Renal pelvis (tissue), 4 donors: ENCODE measurements around the gene TFAP2A. TPM values are rescaled to one million over a fixed set of nuclear protein-coding genes. Genes with fewer than 3 reads are reported as not detected.

Experiments used
- DNase-seq: peaks from one replicate; pipeline ENCODE4 v3.0.0-alpha.2; 2013
- polyA plus RNA-seq, 3 donors: library from polyadenylated mRNA; unstranded; fragments of 120-200 nt; gene quantifications; one replicate each; pipeline ENCODE4 v1.2.1, GENCODE V29; 2013; ENCODE audit not compliant: insufficient read length in 3 of 3

Gene TFAP2A
- polyA plus RNA-seq, 3 donors, result 32.1 to 46.8 (median 39.8) TPM

GRCh38 chr6:10402648-10403311 is 12.1 kb downstream of the TFAP2A start:
- no peak for DNase-seq

DNA sequence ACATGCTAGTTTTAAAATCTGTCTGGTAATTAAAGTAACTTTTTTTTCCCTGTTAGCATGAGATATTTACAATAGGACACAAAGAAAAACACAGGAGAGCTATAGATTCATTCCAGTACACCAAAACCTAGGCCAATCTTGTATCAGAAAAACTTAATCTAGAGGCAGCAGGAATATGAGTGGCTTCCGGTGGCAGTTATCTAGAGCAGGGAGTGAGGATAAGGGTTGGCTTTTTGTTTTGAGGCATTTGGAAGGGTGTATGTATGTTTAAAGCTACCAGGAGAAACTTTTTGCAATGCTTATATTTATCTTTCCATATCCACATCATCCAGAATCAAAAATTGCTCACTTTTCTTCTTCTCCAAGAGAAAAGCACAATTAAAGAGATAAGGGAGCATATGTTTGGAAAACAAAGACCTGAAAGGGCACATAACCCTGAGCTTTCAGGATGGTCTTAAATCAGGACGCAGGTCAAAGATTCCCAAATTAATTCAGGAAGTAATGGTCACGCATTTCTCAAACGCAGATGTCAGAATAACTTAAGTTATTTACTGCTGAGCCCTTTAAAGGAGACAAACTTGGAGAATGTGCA is 13.1 kb downstream of the TFAP2A start:
- no peak for DNase-seq

- DNase-seq, result no peak
These were observed 13.8 kb downstream of the TFAP2A start for GRCh38 chr6:10401004-10401536.

DNA sequence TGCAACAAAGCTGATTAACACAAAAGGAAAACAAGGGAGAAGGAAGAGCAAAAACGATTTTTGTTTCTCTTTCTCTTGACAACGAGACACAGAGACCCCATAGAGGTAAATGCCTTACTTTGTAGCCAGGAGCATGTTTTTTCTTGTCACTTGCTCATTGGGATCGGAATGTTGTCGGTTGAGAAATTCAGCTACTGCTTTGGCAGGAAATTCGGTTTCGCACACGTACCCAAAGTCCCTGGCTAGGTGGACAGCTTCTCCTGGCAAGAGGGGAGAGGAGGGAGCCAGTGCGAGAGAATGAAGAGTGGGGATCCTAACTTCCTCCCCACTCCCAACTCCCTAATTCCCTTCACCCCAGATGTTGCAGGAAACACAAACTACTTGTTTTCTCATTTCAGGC is 14.5 kb downstream of the TFAP2A start:
- no peak for DNase-seq

- no peak for DNase-seq
These were observed 15.4 kb downstream of the TFAP2A start for GRCh38 chr6:10399451-10399850.

DNA sequence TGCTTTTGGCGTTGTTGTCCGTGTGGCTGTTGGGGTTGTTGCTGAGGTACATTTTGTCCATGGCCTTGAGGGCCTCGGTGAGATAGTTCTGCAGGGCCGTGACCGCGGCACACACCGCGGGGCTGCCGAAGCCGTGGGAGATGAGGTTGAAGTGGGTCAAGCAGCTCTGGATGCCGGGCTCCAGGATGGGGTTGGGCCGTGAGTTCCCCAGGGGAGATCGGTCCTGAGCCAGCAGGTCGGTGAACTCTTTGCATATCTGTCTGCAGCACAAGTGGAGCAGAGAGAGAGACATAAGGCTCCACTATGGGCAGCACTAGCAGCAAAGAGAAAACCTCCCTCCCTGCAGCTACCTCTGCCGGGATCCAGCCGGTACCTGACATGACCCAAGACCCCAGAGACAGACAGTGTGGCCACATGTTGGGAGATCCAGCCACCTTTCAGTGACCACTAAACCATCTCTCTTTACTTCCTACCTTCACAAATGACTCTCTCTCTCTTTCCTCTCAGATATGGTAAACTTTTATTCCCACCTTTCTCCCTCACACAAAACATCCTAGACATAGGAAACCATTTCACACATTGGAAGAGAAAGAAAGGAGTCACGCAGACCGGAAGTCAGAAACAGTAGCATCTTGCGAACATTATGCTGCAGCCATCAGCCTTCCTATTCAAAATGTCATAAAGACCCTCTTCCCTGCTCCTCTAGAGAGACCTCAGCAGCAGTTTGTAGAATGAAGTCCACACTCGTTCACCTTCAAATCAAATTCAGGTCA is 16.2 kb downstream of the TFAP2A start:
- DNase-seq, result no peak

DNA sequence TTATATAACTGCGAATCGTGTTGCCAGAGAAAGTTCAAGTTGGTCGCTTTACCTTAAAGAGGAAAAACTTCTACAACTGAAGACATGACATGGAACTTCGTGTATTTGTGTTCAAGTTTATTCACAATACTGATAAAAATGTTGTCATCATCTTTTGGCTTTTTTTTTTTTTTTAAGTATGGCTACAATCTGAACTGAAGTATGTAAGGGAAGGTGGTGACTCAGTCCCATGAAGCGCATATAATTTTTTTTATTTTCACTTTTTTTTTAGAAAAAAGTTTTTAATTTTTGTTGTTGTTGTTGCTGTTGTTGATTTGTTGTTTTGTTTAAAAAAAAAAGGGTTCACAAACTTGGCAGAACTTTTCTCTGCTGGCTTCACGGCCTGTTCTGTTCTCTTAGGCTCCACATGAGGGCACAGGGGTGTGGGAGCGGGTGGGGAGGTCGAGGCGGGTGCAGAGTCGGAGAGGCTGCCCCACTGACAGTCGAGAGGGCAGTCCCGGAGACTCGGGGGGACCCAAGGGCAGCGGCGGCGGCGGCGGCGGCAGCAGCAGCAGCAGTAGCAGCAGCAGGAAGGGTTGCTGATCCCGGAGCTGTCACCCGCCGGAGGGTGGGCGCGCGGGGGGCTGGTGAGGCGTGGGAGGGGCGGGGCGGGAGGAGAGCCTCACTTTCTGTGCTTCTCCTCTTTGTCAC is 17.0 kb downstream of the TFAP2A start:
- DNase-seq, result no peak

GRCh38 chr6:10396785-10397184 is 18.1 kb downstream of the TFAP2A start:
- no peak for DNase-seq

DNA sequence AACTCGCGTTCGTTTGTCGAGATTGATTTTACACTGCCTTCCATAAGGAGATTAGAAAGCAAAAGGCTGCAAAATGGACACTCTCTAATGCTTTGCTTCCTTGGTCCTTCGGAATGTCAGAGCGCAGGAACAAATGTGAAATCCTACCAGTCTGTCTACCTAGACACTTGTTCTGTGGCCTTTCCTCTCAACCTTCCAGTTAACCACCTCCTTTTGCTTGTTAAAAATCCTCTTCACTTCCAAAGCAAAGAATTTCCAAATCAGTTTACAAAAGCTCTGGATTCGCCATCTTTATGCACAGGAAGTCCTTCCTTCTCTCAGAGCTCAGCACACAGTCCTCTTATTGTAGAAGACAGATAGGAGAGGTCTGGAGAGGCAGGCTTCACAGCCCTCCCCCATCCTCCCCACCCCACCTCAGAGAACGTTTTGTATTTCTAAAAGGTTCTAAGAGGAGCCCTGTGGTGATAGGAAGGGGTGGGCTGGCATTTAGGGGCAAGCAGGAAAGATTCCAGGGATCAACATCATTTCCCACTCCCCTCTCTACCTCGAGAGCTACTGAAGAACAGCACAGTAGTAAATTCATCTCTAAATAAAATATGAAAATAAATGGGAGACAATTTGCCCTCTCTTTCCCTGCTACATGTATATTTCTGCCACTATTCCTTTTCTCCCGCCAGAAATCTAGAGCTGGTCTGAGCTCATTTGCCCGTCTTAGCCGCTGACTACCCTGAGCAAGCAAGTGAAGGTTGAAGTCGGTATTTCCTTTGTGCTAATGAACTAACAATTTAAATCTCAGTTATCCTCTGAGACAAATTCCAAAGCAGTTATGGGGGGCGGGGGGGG is 18.9 kb downstream of the TFAP2A start:
- no peak for DNase-seq

DNA sequence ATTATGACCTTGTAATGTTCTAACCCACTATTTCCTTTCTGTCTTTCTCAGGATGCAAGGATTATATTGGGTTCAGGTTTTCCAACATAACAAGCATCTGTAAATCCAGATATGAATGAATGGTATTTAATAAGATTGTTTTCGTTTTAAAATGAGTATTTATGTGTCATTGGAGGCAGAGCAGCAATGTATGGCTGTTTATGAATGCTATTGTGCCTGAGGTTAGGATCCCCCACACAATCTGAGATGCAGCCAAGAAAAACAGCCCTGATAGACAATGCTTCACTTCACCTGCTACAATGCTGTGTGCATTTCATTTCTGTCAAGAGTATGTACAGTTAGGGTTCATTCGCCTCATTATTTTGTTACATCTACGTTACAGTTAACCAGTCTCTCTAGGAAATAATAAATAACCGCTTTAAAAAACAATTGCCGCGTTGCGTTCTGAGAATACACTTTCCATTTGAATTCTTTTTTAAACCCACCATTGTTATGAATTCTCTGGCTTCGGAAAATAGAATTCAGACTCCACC is 19.6 kb downstream of the TFAP2A start:
- no peak for DNase-seq

DNA sequence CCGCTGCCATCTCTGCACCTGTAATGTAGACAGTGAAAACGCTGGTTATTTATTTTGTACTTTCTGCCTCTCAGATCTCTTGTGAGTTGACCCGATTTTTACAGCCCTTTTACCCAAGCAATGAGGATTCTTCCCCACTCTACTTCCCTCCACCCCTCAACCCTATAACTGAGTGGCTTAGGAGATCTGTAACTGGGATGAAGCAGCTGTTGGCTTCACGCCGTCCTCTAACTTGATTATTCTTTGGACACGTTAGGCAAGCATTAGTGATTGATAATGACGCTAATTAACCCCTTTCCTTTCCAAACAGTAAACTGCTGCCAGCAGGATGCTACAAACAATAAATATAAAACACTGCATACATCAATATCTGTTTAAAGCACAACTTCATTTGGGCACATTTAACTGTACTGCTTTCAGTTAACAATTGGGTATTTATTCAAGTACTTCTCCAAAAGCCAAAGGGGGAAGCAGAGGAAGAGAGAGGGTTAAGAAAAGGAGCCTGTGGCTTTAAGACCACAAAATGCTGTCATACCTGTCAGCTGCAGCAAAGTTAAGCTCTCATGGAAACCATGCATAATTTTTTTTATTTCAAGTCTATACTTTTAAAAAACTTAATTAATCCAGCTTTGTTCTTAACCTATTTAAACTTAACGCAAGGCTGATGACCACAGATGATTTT is 21.2 kb downstream of the TFAP2A start:
- DNase-seq, result no peak

- no peak for DNase-seq
These were observed 23.1 kb downstream of the TFAP2A start for GRCh38 chr6:10391799-10392198.

- no peak for DNase-seq
These were observed 23.6 kb downstream of the TFAP2A start for GRCh38 chr6:10391299-10391630.

DNA sequence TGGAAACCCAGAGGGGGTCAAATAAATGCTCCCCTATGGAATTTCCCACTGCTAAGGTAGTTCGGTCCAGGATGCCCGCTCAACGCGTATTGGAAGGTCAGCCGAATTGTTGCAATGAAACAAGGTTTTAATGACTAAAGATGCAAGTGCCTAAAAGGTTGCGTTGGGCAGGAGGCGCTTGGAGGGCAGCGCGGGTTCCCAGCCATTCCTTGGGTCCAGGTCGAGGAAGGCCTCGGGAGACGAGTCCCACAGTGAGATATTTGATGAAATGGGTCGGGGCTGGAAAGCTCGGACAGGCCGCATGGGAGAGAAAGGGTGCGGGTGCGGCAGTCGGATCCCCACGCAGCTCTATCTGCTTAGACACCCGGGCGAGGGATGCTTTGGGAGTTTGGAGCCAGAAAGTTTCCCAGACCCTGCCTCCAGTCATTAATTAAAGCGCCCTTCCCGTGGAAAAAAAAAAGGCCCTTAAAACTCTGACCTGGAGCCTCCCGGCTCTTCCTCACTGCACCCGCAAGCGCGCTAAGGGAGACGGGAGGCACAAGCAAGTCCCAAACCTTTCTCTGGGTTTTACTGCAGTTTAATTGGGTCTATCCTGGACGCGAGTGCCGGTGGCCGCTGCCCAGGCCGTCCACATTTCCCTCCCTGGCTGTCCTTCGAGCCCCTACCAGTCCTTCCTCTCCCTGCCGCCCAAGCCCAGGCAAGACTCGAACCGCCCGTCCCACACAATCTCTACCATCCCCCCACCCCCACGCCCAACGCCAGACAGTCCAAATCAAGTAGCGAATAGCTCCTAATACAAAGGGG is 24.2 kb downstream of the TFAP2A start:
- DNase-seq, result no peak

DNA sequence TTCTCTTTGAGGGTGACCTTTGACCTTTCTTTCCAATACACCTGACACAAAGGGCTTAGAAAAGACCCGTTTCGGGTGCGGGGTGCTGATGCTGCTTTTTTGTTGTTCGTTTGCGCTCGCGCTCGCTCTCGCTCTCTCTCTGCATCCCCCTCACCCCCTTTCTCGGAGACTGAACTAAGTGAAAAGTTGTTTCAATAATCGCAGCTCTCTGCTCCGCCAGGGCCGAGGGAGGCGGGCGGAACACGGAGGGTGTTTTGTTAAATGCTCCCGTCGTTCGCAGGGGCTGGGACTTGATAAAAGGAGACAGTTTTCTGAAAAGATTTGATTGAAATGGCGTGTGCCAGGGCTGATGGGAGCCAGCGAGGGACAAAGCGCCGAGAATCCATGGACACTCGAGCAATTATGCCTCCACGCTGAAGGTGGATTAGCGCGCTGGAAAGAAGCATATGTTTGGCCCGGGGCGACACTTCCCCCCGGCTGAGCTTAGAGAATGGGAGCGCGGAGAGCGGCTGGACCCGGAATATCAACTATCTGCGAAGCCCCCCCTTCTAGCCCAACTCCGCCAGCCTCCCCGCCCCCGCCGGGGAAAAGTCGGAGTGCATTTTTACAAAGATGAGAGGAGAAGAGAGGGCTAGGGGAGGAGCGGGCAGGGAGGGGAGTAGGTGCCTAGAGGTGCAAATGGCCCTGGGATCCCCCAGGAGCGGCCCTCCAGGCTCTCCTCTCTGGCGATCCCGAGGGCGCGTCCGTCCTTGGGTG is 25.0 kb downstream of the TFAP2A start:
- DNase-seq, result no peak

GRCh38 chr6:10386756-10387654 is 27.9 kb downstream of the TFAP2A start:
- no peak for DNase-seq

GRCh38 chr6:10386220-10386619 is 28.7 kb downstream of the TFAP2A start:
- no peak for DNase-seq
